Measurements from ENCODE around the gene RAB9B. TPM values are rescaled to one million over a fixed set of nuclear protein-coding genes. Genes with fewer than 3 reads are reported as not detected.
A peak's percentile ranks its signal among the peaks of the same experiment; 100 is the strongest.

Gene RAB9B
- total RNA-seq, 2 donors from 2014 or later, result 0.54 to 1.2 TPM

DNA sequence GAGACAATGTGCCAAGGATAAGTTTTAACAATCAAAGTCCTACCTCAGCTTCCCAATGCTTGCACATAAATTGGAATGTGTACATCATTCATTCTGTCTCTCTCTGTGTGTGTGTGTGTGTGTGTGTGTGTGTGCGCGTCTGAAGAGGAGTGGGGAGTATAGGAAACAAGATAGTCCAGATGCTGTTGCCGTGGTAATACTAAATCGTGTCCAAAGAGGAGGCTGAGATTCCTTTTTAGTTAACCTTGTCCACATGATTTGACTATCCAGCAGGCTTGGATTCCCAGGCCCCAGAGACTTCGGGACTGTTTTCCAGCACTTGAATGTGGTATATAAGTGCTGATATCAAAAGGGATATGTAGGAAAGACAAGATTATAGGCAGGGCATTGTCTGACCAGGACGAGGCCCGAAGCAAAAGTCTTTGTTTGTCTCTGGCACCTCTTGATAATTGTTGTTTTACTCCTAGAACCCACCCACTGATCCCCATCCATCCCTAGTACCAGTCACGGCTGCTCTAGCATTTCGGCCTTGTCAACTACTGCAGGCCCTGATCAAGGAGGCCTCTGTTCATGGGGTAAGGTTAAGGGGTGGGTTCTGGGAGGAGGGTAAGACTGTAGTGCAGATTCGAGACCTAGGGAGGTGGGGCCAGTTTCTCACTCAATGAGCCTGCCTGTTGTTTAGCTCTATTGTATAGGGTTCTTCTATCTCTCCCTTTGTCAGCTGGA lies 51.6 kb downstream of the RAB9B start:
- no peak overlapping the region for H3K4me3 ChIP-seq
- intact Hi-C loops (cut with DNase I), result no loop called here
- TF ChIP-seq, protein P1, sequence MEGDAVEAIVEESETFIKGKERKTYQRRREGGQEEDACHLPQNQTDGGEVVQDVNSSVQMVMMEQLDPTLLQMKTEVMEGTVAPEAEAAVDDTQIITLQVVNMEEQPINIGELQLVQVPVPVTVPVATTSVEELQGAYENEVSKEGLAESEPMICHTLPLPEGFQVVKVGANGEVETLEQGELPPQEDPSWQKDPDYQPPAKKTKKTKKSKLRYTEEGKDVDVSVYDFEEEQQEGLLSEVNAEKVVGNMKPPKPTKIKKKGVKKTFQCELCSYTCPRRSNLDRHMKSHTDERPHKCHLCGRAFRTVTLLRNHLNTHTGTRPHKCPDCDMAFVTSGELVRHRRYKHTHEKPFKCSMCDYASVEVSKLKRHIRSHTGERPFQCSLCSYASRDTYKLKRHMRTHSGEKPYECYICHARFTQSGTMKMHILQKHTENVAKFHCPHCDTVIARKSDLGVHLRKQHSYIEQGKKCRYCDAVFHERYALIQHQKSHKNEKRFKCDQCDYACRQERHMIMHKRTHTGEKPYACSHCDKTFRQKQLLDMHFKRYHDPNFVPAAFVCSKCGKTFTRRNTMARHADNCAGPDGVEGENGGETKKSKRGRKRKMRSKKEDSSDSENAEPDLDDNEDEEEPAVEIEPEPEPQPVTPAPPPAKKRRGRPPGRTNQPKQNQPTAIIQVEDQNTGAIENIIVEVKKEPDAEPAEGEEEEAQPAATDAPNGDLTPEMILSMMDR (IDR thresholded peaks at IDR 0.05), result no peak
- no peak overlapping the region for H3K9ac ChIP-seq (ENCODE audit: low read depth in 2 of 2, low read length in 2 of 2)
- H3K9me3 ChIP-seq, result no peaks in the 10 kb centered on the region
- H3K27ac ChIP-seq, result no peak overlapping the region
- no peak for DNase-seq
- H3K27me3 ChIP-seq, result no peaks in the 10 kb centered on the region
- no peaks in the 10 kb centered on the region for H3K4me1 ChIP-seq
- no peaks in the 10 kb centered on the region for H3K36me3 ChIP-seq

DNA sequence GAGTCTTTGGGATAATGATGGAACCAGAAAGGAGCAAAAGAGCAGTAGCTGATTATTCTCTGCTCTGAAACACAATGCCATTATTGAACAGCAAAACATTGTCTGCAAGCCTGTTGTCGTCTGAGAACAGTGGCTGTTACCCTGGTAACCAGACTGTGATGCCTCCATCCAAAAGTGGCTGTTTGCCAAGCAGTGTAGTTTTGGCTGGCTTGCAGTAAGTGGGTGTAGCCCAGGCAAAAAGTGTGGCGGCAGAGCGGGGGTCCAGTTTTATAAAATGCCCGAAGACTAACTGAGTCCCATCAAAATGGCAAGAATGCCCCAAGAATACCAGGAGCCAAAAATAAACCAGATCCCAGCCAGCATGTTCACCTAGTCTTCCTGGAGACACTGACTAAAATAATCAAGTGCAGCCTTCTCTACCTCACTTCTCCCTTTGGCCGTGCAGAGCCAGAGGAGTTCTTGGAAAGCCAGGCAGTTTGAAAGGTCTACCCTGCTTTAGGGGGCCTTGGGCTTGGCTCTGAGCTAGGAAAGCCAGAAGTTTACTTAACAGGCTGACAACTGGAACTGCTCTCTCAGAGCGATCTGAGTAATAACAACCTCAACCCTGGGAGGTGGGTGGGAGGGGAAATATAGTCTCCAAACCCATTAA lies 52.8 kb downstream of the RAB9B start:
- H3K9ac ChIP-seq (ENCODE audit: low read depth in 2 of 2, low read length in 2 of 2), result no peak overlapping the region
- TF ChIP-seq, protein P1 (IDR thresholded peaks at IDR 0.05), result no peak
- H3K4me3 ChIP-seq, result no peak overlapping the region
- H3K27ac ChIP-seq, result no peak overlapping the region
- H3K4me1 ChIP-seq, result no peaks in the 10 kb centered on the region
- DNase-seq, result no peak
- H3K9me3 ChIP-seq, result no peaks in the 10 kb centered on the region
- H3K36me3 ChIP-seq, result no peaks in the 10 kb centered on the region
- no peaks in the 10 kb centered on the region for H3K27me3 ChIP-seq
- intact Hi-C loops (cut with DNase I), result loop anchor here (5.0 kb wide), 2 partner anchors 67 to 87 kb away; partner anchors contain the start of gene TMEM31

DNA sequence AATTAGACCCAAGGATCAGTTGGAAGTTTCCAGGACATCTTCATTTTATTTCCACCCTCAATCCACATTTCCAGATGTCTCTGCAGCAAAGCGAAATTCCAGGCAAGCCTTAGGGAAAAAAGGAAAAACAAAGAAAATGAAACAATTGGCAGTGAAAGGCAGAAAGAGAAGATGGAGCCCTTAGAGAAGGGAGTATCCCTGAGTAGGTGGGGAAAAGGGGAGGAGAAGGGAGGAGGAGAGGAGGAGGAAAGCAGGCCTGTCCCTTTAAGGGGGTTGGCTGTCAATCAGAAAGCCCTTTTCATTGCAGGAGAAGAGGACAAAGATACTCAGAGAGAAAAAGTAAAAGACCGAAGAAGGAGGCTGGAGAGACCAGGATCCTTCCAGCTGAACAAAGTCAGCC lies 55.5 kb downstream of the RAB9B start, which contains the start of gene PLP1:
TSS of gene PLP1 (plus strand) at position 295 of the 400 bp plus-strand sequence. CDS start 156 bp downstream, outside the sequence.
- Histone ChIP-seq H3K27me3 (no peaks in the 10 kb centered on the region), H3K4me3 (no peak within 1 kb of the TSS), H3K4me1 (no peaks in the 10 kb centered on the region), H3K27ac (no peak within 1 kb of the TSS), H3K9me3 (no peaks in the 10 kb centered on the region), H3K36me3 (no peaks in the 10 kb centered on the region), H3K9ac (ENCODE audit: low read depth in 2 of 2, low read length in 2 of 2) (no peak within 1 kb of the TSS)
- no peak for DNase-seq
- intact Hi-C loops (cut with DNase I), result loop anchor here (5.0 kb wide), 2 partner anchors 64 to 84 kb away; partner anchors contain the start of gene TMEM31
- TF ChIP-seq, protein P1 (IDR thresholded peaks at IDR 0.05), result no peak

DNA sequence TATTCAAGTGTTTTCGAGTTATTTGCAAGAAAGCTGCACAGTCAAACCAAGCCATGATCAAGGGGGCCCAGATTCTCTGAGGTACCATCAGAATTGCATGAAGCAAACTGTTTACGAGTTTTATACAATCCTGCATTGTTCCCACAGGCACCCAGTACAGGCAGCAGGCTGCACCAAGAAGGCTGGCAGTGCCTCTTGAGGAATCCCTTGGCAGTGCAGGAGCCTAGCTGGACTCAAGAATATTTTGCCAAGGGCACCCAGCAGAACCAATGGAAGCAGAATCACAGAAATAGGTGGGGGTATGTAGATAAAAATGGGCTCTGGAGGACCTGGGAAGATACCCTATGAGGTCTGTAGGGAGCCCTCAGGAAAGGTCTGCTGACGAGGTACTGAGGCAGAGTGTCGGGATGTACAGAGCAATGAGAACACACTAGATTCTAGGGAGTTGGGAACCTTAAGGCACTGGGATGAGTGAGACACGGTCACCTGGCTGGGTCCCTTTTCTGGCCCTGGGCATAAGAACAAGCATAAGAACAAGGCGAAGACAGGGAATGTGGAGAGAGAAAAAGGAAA lies 57.9 kb downstream of the RAB9B start:
- no peak overlapping the region for H3K27ac ChIP-seq
- no peaks in the 10 kb centered on the region for H3K27me3 ChIP-seq
- H3K4me1 ChIP-seq, result no peaks in the 10 kb centered on the region
- TF ChIP-seq, protein P1 (IDR thresholded peaks at IDR 0.05), result peak; percentile 42
- no peak overlapping the region for H3K4me3 ChIP-seq
- no peak overlapping the region for H3K9ac ChIP-seq (ENCODE audit: low read depth in 2 of 2, low read length in 2 of 2)
- intact Hi-C loops (cut with DNase I), result no loop called here
- H3K9me3 ChIP-seq, result no peaks in the 10 kb centered on the region
- H3K36me3 ChIP-seq, result no peaks in the 10 kb centered on the region
- DNase-seq, result no peak

DNA sequence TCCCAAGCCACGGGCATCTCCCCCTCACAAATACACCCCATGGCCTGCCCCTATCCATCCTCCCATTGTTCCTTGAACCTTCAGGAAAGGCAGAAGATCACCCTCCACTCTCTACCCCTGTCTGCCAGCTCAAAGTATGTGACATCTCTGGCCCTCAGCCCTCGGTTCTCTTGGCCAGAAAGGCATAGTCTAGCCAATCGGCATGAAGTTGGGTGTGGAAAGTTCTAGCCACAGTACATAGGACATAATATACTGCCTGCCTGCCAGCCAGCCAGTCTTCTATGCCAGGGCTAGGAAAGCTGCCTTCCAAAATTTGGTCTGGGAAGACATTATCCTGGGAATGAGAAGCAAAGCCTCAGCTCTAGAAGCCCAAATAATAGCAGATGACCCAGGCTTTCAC lies 58.6 kb downstream of the RAB9B start:
- H3K27ac ChIP-seq, result no peak overlapping the region
- no peak overlapping the region for H3K4me3 ChIP-seq
- H3K36me3 ChIP-seq, result no peaks in the 10 kb centered on the region
- no peak overlapping the region for H3K9ac ChIP-seq (ENCODE audit: low read depth in 2 of 2, low read length in 2 of 2)
- TF ChIP-seq, protein P1 (IDR thresholded peaks at IDR 0.05), result no peak
- no peaks in the 10 kb centered on the region for H3K4me1 ChIP-seq
- intact Hi-C loops (cut with DNase I), result no loop called here
- DNase-seq, result no peak
- H3K9me3 ChIP-seq, result no peaks in the 10 kb centered on the region
- H3K27me3 ChIP-seq, result no peaks in the 10 kb centered on the region

Other genes starting within 250 kb of the RAB9B start
- 10 to 100 TPM; 19.0 to 21.1 TPM for gene TCEAL4, start 246.7 kb downstream of the RAB9B start, total RNA-seq
- gene TCEAL3, start 224.3 kb downstream of the RAB9B start, total RNA-seq, result 1 to 10 TPM; 4.9 to 7.8 TPM
- gene TCEAL1, start 203.3 kb downstream of the RAB9B start, total RNA-seq, result 10 to 100 TPM; 11.2 to 13.0 TPM
- gene MORF4L2, start 145.6 kb downstream of the RAB9B start, total RNA-seq, result 100 to 1,000 TPM; 198 to 266 TPM
- not detected for gene TMEM31, start 121.3 kb downstream of the RAB9B start, total RNA-seq
- gene PLP1, start 55.4 kb downstream of the RAB9B start, total RNA-seq, result 10 to 100 TPM in 1 of 2 donors, 1 to 10 TPM in 1; 4.0 to 11.2 TPM
- gene TMSB15B, start 130.4 kb upstream of the RAB9B start, total RNA-seq, result 1 to 10 TPM; 2.7 to 3.0 TPM
- not detected for gene H2BW1, start 181.5 kb upstream of the RAB9B start, total RNA-seq
- not detected for gene H2BW2, start 207.7 kb upstream of the RAB9B start, total RNA-seq
- 1 to 10 TPM in 1 of 2 donors, under 1 TPM in 1; 0.89 to 1.2 TPM for gene TMSB15C, start 244.0 kb upstream of the RAB9B start, total RNA-seq

All from colonic mucosa (tissue), 4 donors.